ENCODE measurements around the gene MAPKAPK2. TPM values are rescaled to one million over a fixed set of nuclear protein-coding genes. Genes with fewer than 3 reads are reported as not detected.

MAPKAPK2 gene
- polyA plus RNA-seq, 3 donors, result 1.6 to 56.9 (median 2.2) TPM

DNA sequence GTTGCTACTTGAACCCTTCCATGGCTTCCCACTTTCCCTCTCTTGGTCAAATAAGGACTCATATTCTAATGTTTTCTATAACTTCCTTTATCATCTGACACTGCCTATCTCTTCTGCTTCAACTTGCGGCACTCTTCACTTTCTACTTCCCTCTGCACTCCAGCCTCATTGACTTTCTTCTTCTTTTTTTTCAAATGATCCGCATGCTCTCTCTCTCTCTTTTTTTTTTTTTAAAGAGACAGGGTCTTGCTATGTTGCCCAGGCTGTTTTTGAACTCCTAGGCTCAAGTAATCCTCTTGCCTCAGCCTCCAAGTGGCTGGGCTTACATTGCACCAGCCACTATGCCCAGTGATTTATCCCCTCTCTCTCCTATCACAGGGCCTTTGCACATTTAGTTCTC lies 94.9 kb downstream of the MAPKAPK2 start:
- peaks cover 42 to 47% of the 10 kb centered on the region in 2 donors for H3K4me1 ChIP-seq (ENCODE audit: control insufficient read depth in 1 of 2, insufficient read depth in 2 of 2, low read length in 2 of 2)

DNA sequence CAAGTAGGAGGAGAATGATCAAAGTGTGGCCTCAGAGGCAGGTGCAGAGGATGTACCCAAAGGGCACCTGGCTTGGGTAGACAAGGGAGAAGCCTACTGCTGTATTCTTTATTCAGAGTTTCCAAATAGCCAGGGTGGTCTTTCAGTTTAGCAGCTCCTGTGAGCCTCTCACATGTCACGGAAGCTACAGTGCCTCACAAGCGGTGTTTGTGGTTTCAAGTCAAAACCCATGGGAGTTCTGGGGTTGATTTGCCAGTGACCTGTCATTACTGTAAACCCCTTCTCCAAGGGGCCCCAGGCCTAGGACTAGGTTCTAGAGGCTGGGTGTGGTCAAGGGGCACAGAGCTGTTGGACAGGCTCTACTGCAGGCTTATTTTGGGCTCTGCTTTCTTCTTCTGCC lies 97.7 kb downstream of the MAPKAPK2 start:
- no peaks in the 10 kb centered on the region for H3K36me3 ChIP-seq (replicated peaks in 1 of 2; ENCODE audit: control insufficient read depth in 1 of 2, insufficient read depth in 2 of 2, low read length in 2 of 2)
- H3K9me3 ChIP-seq (replicated peaks in 1 of 2; ENCODE audit: control insufficient read depth in 1 of 2, insufficient read depth in 1 of 2, low read length in 2 of 2), result no peaks in the 10 kb centered on the region
- peaks cover 35 to 38% of the 10 kb centered on the region in 2 donors for H3K4me1 ChIP-seq (ENCODE audit: control insufficient read depth in 1 of 2, insufficient read depth in 2 of 2, low read length in 2 of 2)
- no peak overlapping the region for H3K4me3 Mint-ChIP-seq
- no peak overlapping the region for H3K9ac ChIP-seq (ENCODE audit: insufficient read depth, low read length, poor library complexity, severe bottlenecking)
- no peak overlapping the region for H2AFZ ChIP-seq (ENCODE audit: insufficient read depth, low read depth, low read length, poor library complexity, severe bottlenecking)
- peaks cover 31% of the 10 kb centered on the region for H3K4me1 Mint-ChIP-seq
- intact Hi-C loops (cut with micrococcal nuclease), result no loop called here
- no peaks in the 10 kb centered on the region for H4K20me1 ChIP-seq (ENCODE audit: insufficient read depth, low read length)
- peaks cover 4 to 8% of the 10 kb centered on the region in 2 donors for H3K36me3 Mint-ChIP-seq
- DNase-seq, result no peak
- H3K4me3 ChIP-seq (replicated peaks in 1 of 3; ENCODE audit: low read depth in 2 of 3, low read length in 3 of 3), result no peak overlapping the region
- 0% methylated on average over 1 of the region's 2 CpGs for WGBS (ENCODE audit: insufficient coverage)
- H3K27ac ChIP-seq (ENCODE audit: low read depth in 1 of 2, low read length in 2 of 2), result no peak overlapping the region
- H3K27ac Mint-ChIP-seq, result no peak overlapping the region
- peaks cover 1 to 3% (median 2%) of the 10 kb centered on the region in 3 donors for H3K27me3 Mint-ChIP-seq (ENCODE audit: low read depth in 3 of 3)
- no peaks in the 10 kb centered on the region for H3K27me3 ChIP-seq (ENCODE audit: control insufficient read depth in 2 of 2, insufficient read depth in 2 of 2, low read length in 2 of 2)
- TF ChIP-seq, protein P1, sequence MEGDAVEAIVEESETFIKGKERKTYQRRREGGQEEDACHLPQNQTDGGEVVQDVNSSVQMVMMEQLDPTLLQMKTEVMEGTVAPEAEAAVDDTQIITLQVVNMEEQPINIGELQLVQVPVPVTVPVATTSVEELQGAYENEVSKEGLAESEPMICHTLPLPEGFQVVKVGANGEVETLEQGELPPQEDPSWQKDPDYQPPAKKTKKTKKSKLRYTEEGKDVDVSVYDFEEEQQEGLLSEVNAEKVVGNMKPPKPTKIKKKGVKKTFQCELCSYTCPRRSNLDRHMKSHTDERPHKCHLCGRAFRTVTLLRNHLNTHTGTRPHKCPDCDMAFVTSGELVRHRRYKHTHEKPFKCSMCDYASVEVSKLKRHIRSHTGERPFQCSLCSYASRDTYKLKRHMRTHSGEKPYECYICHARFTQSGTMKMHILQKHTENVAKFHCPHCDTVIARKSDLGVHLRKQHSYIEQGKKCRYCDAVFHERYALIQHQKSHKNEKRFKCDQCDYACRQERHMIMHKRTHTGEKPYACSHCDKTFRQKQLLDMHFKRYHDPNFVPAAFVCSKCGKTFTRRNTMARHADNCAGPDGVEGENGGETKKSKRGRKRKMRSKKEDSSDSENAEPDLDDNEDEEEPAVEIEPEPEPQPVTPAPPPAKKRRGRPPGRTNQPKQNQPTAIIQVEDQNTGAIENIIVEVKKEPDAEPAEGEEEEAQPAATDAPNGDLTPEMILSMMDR (IDR thresholded peaks at IDR 0.05), result no peak
- H3K4me2 ChIP-seq (replicated peaks; ENCODE audit: extremely low read depth, low read length, poor library complexity, severe bottlenecking), result no peak overlapping the region
- peaks cover 0 to 2% (median 0%) of the 10 kb centered on the region in 7 donors for H3K9me3 Mint-ChIP-seq
- no peaks in the 10 kb centered on the region for H3K79me2 ChIP-seq (ENCODE audit: insufficient read depth, low read length)

More for the DNA sequence above, 94.9 kb downstream of the MAPKAPK2 start:
- no peak overlapping the region for H3K9ac ChIP-seq (ENCODE audit: insufficient read depth, low read length, poor library complexity, severe bottlenecking)
- no peak overlapping the region for H3K27ac ChIP-seq (ENCODE audit: low read depth in 1 of 2, low read length in 2 of 2)
- Mint-ChIP-seq H3K4me3 (no peak overlapping the region), H3K27ac (no peak overlapping the region), H3K36me3 (peaks cover 0 to 4% of the 10 kb centered on the region in 2 donors), H3K4me1 (peaks cover 32% of the 10 kb centered on the region), H3K27me3 (ENCODE audit: low read depth in 3 of 3) (peaks cover 0 to 1% (median 0%) of the 10 kb centered on the region in 3 donors), H3K9me3 (no peaks in the 10 kb centered on the region)
- H3K36me3 ChIP-seq (replicated peaks in 1 of 2; ENCODE audit: control insufficient read depth in 1 of 2, insufficient read depth in 2 of 2, low read length in 2 of 2), result no peaks in the 10 kb centered on the region
- no peaks in the 10 kb centered on the region for H3K27me3 ChIP-seq (ENCODE audit: control insufficient read depth in 2 of 2, insufficient read depth in 2 of 2, low read length in 2 of 2)
- no peak overlapping the region for H2AFZ ChIP-seq (ENCODE audit: insufficient read depth, low read depth, low read length, poor library complexity, severe bottlenecking)
- H3K4me3 ChIP-seq (replicated peaks in 1 of 3; ENCODE audit: low read depth in 2 of 3, low read length in 3 of 3), result peak overlapping the region in 1 of 3 experiments; percentile 4
- no peaks in the 10 kb centered on the region for H3K79me2 ChIP-seq (ENCODE audit: insufficient read depth, low read length)
- 0% methylated on average over 2 of the region's 2 CpGs for WGBS (ENCODE audit: insufficient coverage)
- H3K9me3 ChIP-seq (replicated peaks in 1 of 2; ENCODE audit: control insufficient read depth in 1 of 2, insufficient read depth in 1 of 2, low read length in 2 of 2), result no peaks in the 10 kb centered on the region
- H4K20me1 ChIP-seq (ENCODE audit: insufficient read depth, low read length), result no peaks in the 10 kb centered on the region
- peak overlapping the region; percentile 26 for H3K4me2 ChIP-seq (replicated peaks; ENCODE audit: extremely low read depth, low read length, poor library complexity, severe bottlenecking)
- DNase-seq, result peak in 2 of 3 donors; percentile 40 to 47
- intact Hi-C loops (cut with micrococcal nuclease), result loop anchor here in 1 of 2 donors (10.0 kb wide), 1 partner anchor 55 kb away; no protein-coding TSS in a partner anchor
- TF ChIP-seq, protein P1 (IDR thresholded peaks at IDR 0.05), result no peak

All from CD14-positive monocyte (primary cell).